Ascending aorta (tissue), 2 donors: Measurements from ENCODE around the gene SLC35E4. TPM values are rescaled to one million over a fixed set of nuclear protein-coding genes. Genes with fewer than 3 reads are reported as not detected.

Experiments
- DNase-seq, 2 donors: peaks; one replicate each; pipeline ENCODE4 v3.0.0-alpha.2; 2019; ENCODE audit warnings: low spot score in 2 of 2
- H3K27ac ChIP-seq, 2 donors: fragments of 200-600 bp; sonication (generic); one replicate each; pipeline ENCODE4 v1.5.1; 2016 to 2017; ENCODE audit warnings: mild to moderate bottlenecking in 1 of 2
- H3K27me3 ChIP-seq: fragments of 200-600 bp; sonication (generic); one replicate; pipeline ENCODE4 v1.5.1; 2017
- H3K36me3 ChIP-seq, 2 donors: fragments of 200-600 bp; sonication (generic); one replicate each; pipeline ENCODE4 v1.5.1; 2016
- H3K4me1 ChIP-seq, 2 donors: fragments of 200-600 bp; sonication (generic); one replicate each; pipeline ENCODE4 v1.5.1; 2016 to 2017; ENCODE audit warnings: mild to moderate bottlenecking in 1 of 2
- H3K4me3 ChIP-seq, 2 donors: fragments of 200-600 bp; sonication (generic); one replicate each; pipeline ENCODE4 v1.5.1; 2016 to 2017; ENCODE audit warnings: mild to moderate bottlenecking in 1 of 2
- H3K9me3 ChIP-seq, 2 donors: fragments of 200-600 bp; sonication (generic); one replicate each; pipeline ENCODE4 v1.5.1; 2016
- CTCF ChIP-seq, 3 experiments: fragments of 200-600 bp in 2 of 3; fragments of 450-650 bp in 1 of 3; sonication (generic) in 2 of 3; IDR thresholded peaks; one replicate each; pipeline ENCODE4 v1.5.1; 2016 to 2019; ENCODE audit warnings: antibody characterized with exemption in 3 of 3, mild to moderate bottlenecking in 1 of 3, moderate library complexity in 1 of 3
- intact Hi-C: fragments of 100-400 bp; cut with DNase I; formaldehyde crosslinking; loops from one replicate; pipeline ENCODE4 v1.15.1; 2023
- total RNA-seq: library from RNA; depleted of rRNA; stranded (reverse); fragments of >200 nt; gene quantifications from one replicate; pipeline ENCODE4 v1.1.0, GENCODE V29; 2016

Gene SLC35E4
- total RNA-seq, 1 donor from 2014 or later: 38.1 TPM

GRCh38 chr22:30607939-30608338 lies 27.6 kb upstream of the SLC35E4 start:
- TF ChIP-seq CTCF (IDR thresholded peaks at IDR 0.05): no peak
- intact Hi-C loops: loop anchor here (2.0 kb wide), 1 partner anchor 27 kb away; the partner anchor contains the start of gene SLC35E4
- H3K4me3 ChIP-seq: peak overlapping the region; percentile 69 to 76
- H3K4me1 ChIP-seq: peaks cover 5 to 13% of the 10 kb centered on the region in 2 donors
- no peak for DNase-seq
- no peaks in the 10 kb centered on the region for H3K9me3 ChIP-seq
- H3K27me3 ChIP-seq: no peaks in the 10 kb centered on the region
- peaks cover 0 to 12% of the 10 kb centered on the region in 2 donors for H3K36me3 ChIP-seq
- peak overlapping the region; percentile 49 to 60 for H3K27ac ChIP-seq

- peak; percentile 37 to 76 for DNase-seq
- intact Hi-C loops: no loop called here
- Histone ChIP-seq H3K27ac (peak overlapping the region in 1 of 2 donors; percentile 54), H3K27me3 (no peaks in the 10 kb centered on the region), H3K9me3 (no peaks in the 10 kb centered on the region), H3K36me3 (peaks cover 0 to 19% of the 10 kb centered on the region in 2 donors), H3K4me1 (peaks cover 5 to 13% of the 10 kb centered on the region in 2 donors), H3K4me3 (no peak overlapping the region)
- no peak for TF ChIP-seq CTCF (IDR thresholded peaks at IDR 0.05)
Measured at GRCh38 chr22:30609260-30610185, 26.1 kb upstream of the SLC35E4 start.

GRCh38 chr22:30610299-30610698 lies 25.3 kb upstream of the SLC35E4 start:
- Histone ChIP-seq H3K27ac (no peak overlapping the region), H3K9me3 (no peaks in the 10 kb centered on the region), H3K27me3 (no peaks in the 10 kb centered on the region), H3K4me1 (peaks cover 5 to 13% of the 10 kb centered on the region in 2 donors), H3K36me3 (peaks cover 0 to 22% of the 10 kb centered on the region in 2 donors), H3K4me3 (no peak overlapping the region)
- no peak for TF ChIP-seq CTCF (IDR thresholded peaks at IDR 0.05)
- DNase-seq: peak in 1 of 2 donors; percentile 39
- intact Hi-C loops: no loop called here

- Histone ChIP-seq H3K27ac (no peak overlapping the region), H3K36me3 (peaks cover 0 to 23% of the 10 kb centered on the region in 2 donors), H3K4me1 (peaks cover 5 to 9% of the 10 kb centered on the region in 2 donors), H3K27me3 (no peaks in the 10 kb centered on the region), H3K4me3 (no peak overlapping the region), H3K9me3 (no peaks in the 10 kb centered on the region)
- intact Hi-C loops: no loop called here
- no peak for DNase-seq
- TF ChIP-seq CTCF (IDR thresholded peaks at IDR 0.05): no peak
Measured at GRCh38 chr22:30611197-30611596, 24.4 kb upstream of the SLC35E4 start.

GRCh38 chr22:30612789-30613188 lies 22.8 kb upstream of the SLC35E4 start:
- H3K27ac ChIP-seq: no peak overlapping the region
- intact Hi-C loops: no loop called here
- peaks cover 2 to 23% of the 10 kb centered on the region in 2 donors for H3K36me3 ChIP-seq
- H3K27me3 ChIP-seq: no peaks in the 10 kb centered on the region
- no peak for DNase-seq
- H3K4me1 ChIP-seq: no peaks in the 10 kb centered on the region
- no peaks in the 10 kb centered on the region for H3K9me3 ChIP-seq
- no peak overlapping the region for H3K4me3 ChIP-seq
- TF ChIP-seq CTCF (IDR thresholded peaks at IDR 0.05): no peak
